Epithelial cell of esophagus (primary cell): ENCODE measurements around the gene LMF1.

ENCODE experiments used
- DNase-seq: peaks from one replicate; pipeline ENCODE4 v3.0.0; 2010; ENCODE audit warnings: low read depth
- H3K4me3 ChIP-seq: 2 replicates; pipeline ENCODE4 v1.5.1; 2011; ENCODE audit warnings: mild to moderate bottlenecking, low read length, control low read depth
- TF ChIP-seq, protein P1 (sequence below): IDR thresholded peaks from 2 replicates; pipeline ENCODE4 v1.5.1; 2011; ENCODE audit warnings: low read depth, mild to moderate bottlenecking, low read length, control low read depth, inconsistent platforms; ENCODE audit not compliant: insufficient read depth; ENCODE audit errors: missing control alignments

Gene LMF1

DNA sequence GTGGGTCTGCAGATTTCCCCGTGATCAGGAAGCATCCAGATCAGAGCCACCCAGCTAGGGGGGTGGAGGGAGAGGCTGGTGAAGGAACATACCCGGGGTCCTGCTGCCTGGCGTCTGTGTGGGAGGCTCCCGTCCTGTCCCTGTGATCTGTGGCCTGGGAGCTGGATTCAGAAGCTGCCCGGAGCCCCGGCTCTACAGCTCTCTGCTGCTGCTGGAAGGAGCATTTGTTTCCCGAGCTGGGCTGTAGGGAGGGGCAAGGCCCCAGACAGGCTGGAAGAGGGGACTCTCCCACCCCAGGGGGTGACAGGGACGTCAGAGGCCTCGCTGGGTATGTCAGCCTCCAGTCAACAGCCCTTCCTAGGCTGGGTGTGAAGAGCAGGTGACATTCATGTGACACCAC lies 21.0 kb upstream of the LMF1 start:
- TF ChIP-seq, protein P1, sequence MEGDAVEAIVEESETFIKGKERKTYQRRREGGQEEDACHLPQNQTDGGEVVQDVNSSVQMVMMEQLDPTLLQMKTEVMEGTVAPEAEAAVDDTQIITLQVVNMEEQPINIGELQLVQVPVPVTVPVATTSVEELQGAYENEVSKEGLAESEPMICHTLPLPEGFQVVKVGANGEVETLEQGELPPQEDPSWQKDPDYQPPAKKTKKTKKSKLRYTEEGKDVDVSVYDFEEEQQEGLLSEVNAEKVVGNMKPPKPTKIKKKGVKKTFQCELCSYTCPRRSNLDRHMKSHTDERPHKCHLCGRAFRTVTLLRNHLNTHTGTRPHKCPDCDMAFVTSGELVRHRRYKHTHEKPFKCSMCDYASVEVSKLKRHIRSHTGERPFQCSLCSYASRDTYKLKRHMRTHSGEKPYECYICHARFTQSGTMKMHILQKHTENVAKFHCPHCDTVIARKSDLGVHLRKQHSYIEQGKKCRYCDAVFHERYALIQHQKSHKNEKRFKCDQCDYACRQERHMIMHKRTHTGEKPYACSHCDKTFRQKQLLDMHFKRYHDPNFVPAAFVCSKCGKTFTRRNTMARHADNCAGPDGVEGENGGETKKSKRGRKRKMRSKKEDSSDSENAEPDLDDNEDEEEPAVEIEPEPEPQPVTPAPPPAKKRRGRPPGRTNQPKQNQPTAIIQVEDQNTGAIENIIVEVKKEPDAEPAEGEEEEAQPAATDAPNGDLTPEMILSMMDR = no peak
- no peak overlapping the region for H3K4me3 ChIP-seq

DNA sequence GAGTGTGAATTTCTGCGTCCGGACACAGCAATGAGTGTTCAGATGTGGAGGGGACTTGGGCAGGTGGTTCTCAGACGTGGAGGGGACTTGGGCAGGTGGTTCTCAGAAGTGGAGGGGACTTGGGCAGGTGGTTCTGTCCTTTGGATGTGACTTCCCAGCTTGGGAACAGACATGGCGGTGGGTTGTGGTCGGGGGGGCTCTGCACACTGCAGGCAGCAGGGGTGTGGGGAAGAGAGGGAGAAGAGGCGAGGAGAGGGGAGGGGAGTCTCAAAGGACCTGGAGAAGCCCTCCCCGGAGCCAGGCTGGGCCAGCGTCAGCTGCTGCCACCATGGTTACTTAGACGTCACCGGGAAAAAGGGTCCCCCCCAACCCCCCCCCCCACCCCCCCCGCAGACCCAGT lies 20.6 kb upstream of the LMF1 start:
- H3K4me3 ChIP-seq = no peak overlapping the region
- DNase-seq = no peak
- TF ChIP-seq, protein P1 = no peak

More for the DNA sequence above, 21.0 kb upstream of the LMF1 start:
- DNase-seq = no peak

DNA sequence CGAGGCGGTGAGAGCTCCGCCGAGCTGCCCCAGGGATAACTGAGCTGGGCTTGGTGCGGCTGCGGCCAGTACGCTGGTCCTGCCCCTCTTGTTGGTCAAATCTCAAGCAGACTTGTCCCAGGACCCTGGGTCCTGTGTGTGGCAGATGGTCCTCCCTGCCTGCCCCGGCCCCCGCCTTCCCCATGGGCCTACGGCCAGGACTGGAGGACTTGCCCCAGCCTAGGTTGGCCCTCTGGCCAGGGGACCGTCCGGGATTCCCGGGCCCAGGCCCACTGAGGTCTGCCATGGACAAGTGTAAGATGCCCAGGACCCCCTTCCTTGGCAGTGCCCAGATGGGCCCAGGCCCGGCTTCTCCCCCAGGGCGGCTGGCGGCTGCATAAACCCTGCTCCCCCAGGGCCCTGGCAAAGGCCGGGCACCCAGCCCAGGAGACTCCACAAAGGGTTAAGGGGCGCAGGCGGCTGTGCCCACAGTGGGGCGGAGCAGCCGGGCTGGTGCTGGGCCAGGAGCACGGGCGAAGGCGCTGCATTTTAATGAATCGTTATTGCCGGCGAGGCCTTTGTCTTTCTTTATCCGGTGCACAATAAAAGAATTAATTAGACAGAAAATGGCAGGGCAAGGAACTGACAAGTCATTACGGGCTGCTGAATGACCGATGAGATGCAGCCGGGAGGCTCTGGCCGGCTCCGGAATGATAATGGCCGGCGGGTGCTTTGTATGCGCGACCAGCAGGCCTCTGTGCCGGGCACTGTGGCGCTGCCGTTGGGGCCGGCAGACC lies 19.9 kb upstream of the LMF1 start:
- TF ChIP-seq, protein P1 = no peak
- DNase-seq = no peak
- no peak overlapping the region for H3K4me3 ChIP-seq

- H3K4me3 ChIP-seq = no peak overlapping the region
- no peak for DNase-seq
- TF ChIP-seq, protein P1 = no peak
Measured at GRCh38 chr16:989354-989814, 18.6 kb upstream of the LMF1 start.

DNA sequence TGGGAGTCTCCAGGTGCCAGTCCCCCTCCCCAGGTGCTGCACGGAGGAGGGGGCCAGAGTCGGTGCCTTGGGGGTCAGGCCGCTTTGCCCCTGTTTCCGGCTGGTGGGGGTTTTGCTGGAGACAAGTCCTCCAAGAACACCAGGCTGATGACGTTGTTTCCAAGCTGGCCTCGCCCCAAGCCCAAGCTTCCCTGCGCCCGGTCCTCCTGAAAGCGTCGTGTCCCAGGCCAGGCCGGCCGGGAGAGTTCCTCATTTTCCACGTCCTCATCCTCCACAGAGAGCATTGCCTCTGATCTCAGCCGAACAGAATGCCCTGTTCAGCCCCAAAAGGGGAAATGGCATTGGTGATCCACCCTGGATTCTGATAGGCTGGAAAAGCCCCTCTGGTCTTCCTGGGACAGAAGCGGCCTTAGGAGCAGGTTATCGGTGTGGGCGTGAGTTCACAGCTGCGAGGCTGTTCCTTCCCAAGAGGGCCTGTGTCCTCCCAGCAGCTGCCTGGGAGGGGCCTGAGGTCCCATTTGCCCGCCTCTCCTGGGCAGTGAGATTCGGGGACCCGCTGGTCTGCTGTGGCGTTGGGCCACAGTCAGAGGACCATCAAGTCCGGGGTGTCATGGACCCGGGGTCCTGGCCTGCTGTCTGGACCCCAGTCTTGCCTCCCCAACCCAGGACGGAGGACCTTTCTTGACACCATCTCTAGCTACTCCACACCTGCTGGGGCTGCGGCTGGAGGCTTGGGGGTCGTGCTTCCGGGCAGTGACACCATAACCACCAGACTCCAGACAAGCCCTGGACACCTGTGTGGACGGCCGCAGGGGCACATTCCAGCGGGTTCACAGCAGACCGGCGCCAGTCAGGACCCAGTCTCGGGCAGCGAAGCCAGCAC lies 17.9 kb upstream of the LMF1 start:
- no peak overlapping the region for H3K4me3 ChIP-seq
- no peak for DNase-seq
- TF ChIP-seq, protein P1 = no peak

DNA sequence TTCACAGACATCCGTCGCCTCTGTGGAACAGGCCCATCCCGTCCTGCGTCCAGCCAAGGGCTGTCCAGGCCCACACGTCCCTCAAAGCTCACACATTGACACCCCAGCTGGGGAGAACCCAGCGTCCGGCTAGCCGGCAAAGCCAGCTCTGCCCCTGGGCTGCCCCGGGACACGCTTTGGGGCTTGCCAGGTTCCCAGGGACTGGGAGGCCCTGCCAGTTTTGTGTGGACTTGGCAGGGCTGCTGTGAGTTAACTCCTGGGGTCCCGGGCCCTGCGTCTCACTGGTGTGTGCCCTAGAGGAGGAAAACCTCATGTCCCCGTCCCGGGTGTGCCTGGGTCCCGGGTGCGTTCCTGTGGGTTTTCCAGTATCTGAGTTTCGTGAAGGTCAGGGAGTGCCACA lies 17.1 kb upstream of the LMF1 start:
- no peak overlapping the region for H3K4me3 ChIP-seq
- no peak for DNase-seq
- TF ChIP-seq, protein P1 = no peak
